RWPE2 (cell line): ENCODE measurements around the gene WASL.
A peak's percentile ranks its signal among the peaks of the same experiment; 100 is the strongest.

Source experiments
- ATAC-seq: fragments of 200-7000 bp; cut with Tn5 transposase; 3 replicates; pipeline ENCODE4 v1.9.1; 2021; ENCODE audit warnings: low read depth
- DNase-seq: peaks from one replicate; pipeline ENCODE4 v3.0.0-alpha.2; 2020; ENCODE audit warnings: low spot score
- H3K27ac ChIP-seq: fragments of 450-650 bp; 2 replicates; pipeline ENCODE4 v1.5.1; 2017; ENCODE audit warnings: mild to moderate bottlenecking; ENCODE audit not compliant: poor library complexity, severe bottlenecking
- H3K27me3 ChIP-seq: fragments of 250-450 bp; sonication (Bioruptor Pico); 2 replicates; pipeline ENCODE4 v1.5.1; 2021; ENCODE audit warnings: mild to moderate bottlenecking, moderate library complexity; ENCODE audit not compliant: insufficient read depth, poor library complexity, severe bottlenecking
- H3K36me3 ChIP-seq: fragments of 250-450 bp; sonication (Bioruptor Pico); 2 replicates; pipeline ENCODE4 v1.5.1; 2020; ENCODE audit warnings: low read depth, mild to moderate bottlenecking, moderate library complexity
- H3K4me1 ChIP-seq: fragments of 250-450 bp; sonication (Bioruptor Pico); 2 replicates; pipeline ENCODE4 v1.5.1; 2021; ENCODE audit warnings: mild to moderate bottlenecking, moderate library complexity; ENCODE audit not compliant: insufficient read depth, poor library complexity, severe bottlenecking
- H3K4me3 ChIP-seq: fragments of 250-450 bp; sonication (Bioruptor Pico); 2 replicates; pipeline ENCODE4 v1.5.1; 2021; ENCODE audit warnings: mild to moderate bottlenecking, moderate library complexity; ENCODE audit not compliant: severe bottlenecking
- H3K9me3 ChIP-seq: fragments of 250-450 bp; sonication (Bioruptor Pico); 2 replicates; pipeline ENCODE4 v1.5.1; 2021; ENCODE audit warnings: mild to moderate bottlenecking, moderate library complexity; ENCODE audit not compliant: severe bottlenecking
- CTCF ChIP-seq: fragments of 450-650 bp; IDR thresholded peaks from one replicate; pipeline ENCODE4 v1.5.1; 2017; ENCODE audit warnings: mild to moderate bottlenecking, moderate library complexity; ENCODE audit not compliant: poor library complexity, severe bottlenecking

The WASL gene

GRCh38 chr7:123673137-123673732, 75.6 kb downstream of the WASL start:
- H3K4me3 ChIP-seq = no peak overlapping the region
- H3K36me3 ChIP-seq = no peaks in the 10 kb centered on the region
- DNase-seq (no peak), ATAC-seq (no peak)
- peak overlapping the region; percentile 88 for H3K27ac ChIP-seq
- H3K27me3 ChIP-seq = no peaks in the 10 kb centered on the region
- H3K9me3 ChIP-seq = no peaks in the 10 kb centered on the region
- peaks cover 31% of the 10 kb centered on the region for H3K4me1 ChIP-seq
- no peak for TF ChIP-seq CTCF

GRCh38 chr7:123669485-123669884, 79.3 kb downstream of the WASL start:
- H3K27me3 ChIP-seq = no peaks in the 10 kb centered on the region
- TF ChIP-seq CTCF = no peak
- H3K4me1 ChIP-seq = peaks cover 14% of the 10 kb centered on the region
- H3K36me3 ChIP-seq = no peaks in the 10 kb centered on the region
- no peaks in the 10 kb centered on the region for H3K9me3 ChIP-seq
- H3K4me3 ChIP-seq = no peak overlapping the region
- no peak overlapping the region for H3K27ac ChIP-seq
- no peak for DNase-seq
- no peak for ATAC-seq

GRCh38 chr7:123666492-123666891, 82.3 kb downstream of the WASL start:
- Histone ChIP-seq H3K9me3 (no peaks in the 10 kb centered on the region), H3K36me3 (no peaks in the 10 kb centered on the region), H3K27me3 (no peaks in the 10 kb centered on the region), H3K4me3 (no peak overlapping the region), H3K27ac (no peak overlapping the region), H3K4me1 (no peaks in the 10 kb centered on the region)
- no peak for DNase-seq
- peak; percentile 65 for ATAC-seq
- no peak for TF ChIP-seq CTCF

GRCh38 chr7:123665896-123666295, 82.9 kb downstream of the WASL start:
- no peak for DNase-seq
- no peaks in the 10 kb centered on the region for H3K4me1 ChIP-seq
- H3K36me3 ChIP-seq = no peaks in the 10 kb centered on the region

More at GRCh38 chr7:123665896-123666295, 82.9 kb downstream of the WASL start:
- H3K27ac ChIP-seq = no peak overlapping the region
- TF ChIP-seq CTCF = no peak
- no peak overlapping the region for H3K4me3 ChIP-seq
- no peaks in the 10 kb centered on the region for H3K9me3 ChIP-seq
- H3K27me3 ChIP-seq = no peaks in the 10 kb centered on the region
- ATAC-seq = no peak
